H9 (cell line): ENCODE data around the gene HLA-DRB1. TPM values are rescaled to one million over a fixed set of nuclear protein-coding genes. Genes with fewer than 3 reads are reported as not detected.

ENCODE experiments used
- DNase-seq: peaks from one replicate; pipeline ENCODE4 v3.0.0-alpha.2; 2017
- H2AFZ ChIP-seq: one replicate; pipeline ENCODE4 v1.6.1; 2013; ENCODE audit warnings: mild to moderate bottlenecking, low read length, control low read depth, moderate library complexity
- H2AK5ac ChIP-seq: 2 replicates; pipeline ENCODE4 v1.6.1; 2013; ENCODE audit warnings: low read length, control low read depth, mixed read lengths; ENCODE audit not compliant: insufficient read length
- H2BK120ac ChIP-seq: one replicate; pipeline ENCODE4 v1.6.1; 2013; ENCODE audit warnings: low read depth, mild to moderate bottlenecking, low read length, control low read depth, inconsistent platforms; ENCODE audit not compliant: poor library complexity, severe bottlenecking
- H2BK12ac ChIP-seq: 2 replicates; pipeline ENCODE4 v1.6.1; 2013; ENCODE audit warnings: low read length, control low read depth, mixed read lengths, low read depth; ENCODE audit not compliant: insufficient read length
- H2BK15ac ChIP-seq: 2 replicates; pipeline ENCODE4 v1.6.1; 2013; ENCODE audit warnings: low read depth, low read length, control low read depth
- H2BK20ac ChIP-seq: one replicate; pipeline ENCODE4 v1.6.1; 2013; ENCODE audit warnings: low read depth, mild to moderate bottlenecking, low read length, control low read depth, inconsistent platforms; ENCODE audit not compliant: poor library complexity, severe bottlenecking
- H2BK5ac ChIP-seq: 2 replicates; pipeline ENCODE4 v1.6.1; 2013; ENCODE audit warnings: low read length, control low read depth, mixed read lengths; ENCODE audit not compliant: insufficient read length
- H3K14ac ChIP-seq: 2 replicates; pipeline ENCODE4 v1.6.1; 2013; ENCODE audit warnings: low read length, control low read depth; ENCODE audit not compliant: insufficient read depth
- H3K18ac ChIP-seq: 2 replicates; pipeline ENCODE4 v1.6.1; 2013; ENCODE audit warnings: low read depth, mild to moderate bottlenecking, mixed read lengths, low read length, control low read depth; ENCODE audit not compliant: insufficient read length
- H3K23ac ChIP-seq: 2 replicates; pipeline ENCODE4 v1.6.1; 2013; ENCODE audit warnings: low read length, control low read depth, mixed read lengths, low read depth; ENCODE audit not compliant: insufficient read length
- H3K23me2 ChIP-seq: 2 replicates; pipeline ENCODE4 v1.6.1; 2013; ENCODE audit warnings: low read depth, mild to moderate bottlenecking, mixed read lengths, low read length, control low read depth; ENCODE audit not compliant: insufficient read length, poor library complexity, severe bottlenecking
- H3K27ac ChIP-seq: 2 replicates; pipeline ENCODE4 v1.5.1; 2013; ENCODE audit warnings: low read length, control low read depth, mixed read lengths, low read depth; ENCODE audit not compliant: insufficient read length
- H3K27me3 ChIP-seq: 2 replicates; pipeline ENCODE4 v1.6.1; 2013; ENCODE audit warnings: low read length, control low read depth, inconsistent platforms; ENCODE audit not compliant: insufficient read depth
- H3K4ac ChIP-seq: 2 replicates; pipeline ENCODE4 v1.6.1; 2013; ENCODE audit warnings: low read depth, mild to moderate bottlenecking, control low read depth, inconsistent platforms, low read length, moderate library complexity
- H3K4me1 ChIP-seq: 2 replicates; pipeline ENCODE4 v1.6.1; 2013; ENCODE audit warnings: low read length, control low read depth, inconsistent platforms; ENCODE audit not compliant: insufficient read depth
- H3K4me2 ChIP-seq: 2 replicates; pipeline ENCODE4 v1.6.1; 2013; ENCODE audit warnings: low read length, control low read depth, mixed read lengths; ENCODE audit not compliant: insufficient read length, insufficient read depth
- H3K56ac ChIP-seq: 2 replicates; pipeline ENCODE4 v1.6.1; 2013; ENCODE audit warnings: low read depth, mild to moderate bottlenecking, mixed read lengths, low read length, control low read depth; ENCODE audit not compliant: insufficient read length
- H3K79me1 ChIP-seq: 2 replicates; pipeline ENCODE4 v1.6.1; 2013; ENCODE audit warnings: low read depth, mild to moderate bottlenecking, moderate library complexity, low read length, control low read depth, inconsistent platforms; ENCODE audit not compliant: insufficient read depth, poor library complexity, severe bottlenecking
- H3K79me2 ChIP-seq: 2 replicates; pipeline ENCODE4 v1.6.1; 2013; ENCODE audit warnings: low read length, control low read depth, inconsistent platforms; ENCODE audit not compliant: insufficient read depth
- H3K9ac ChIP-seq: 2 replicates; pipeline ENCODE4 v1.6.1; 2013; ENCODE audit warnings: low read length, control low read depth, mixed read lengths; ENCODE audit not compliant: insufficient read length; ENCODE audit errors: extremely low read depth
- H3K9me3 ChIP-seq: one replicate; pipeline ENCODE4 v1.6.1; 2013; ENCODE audit warnings: low read depth, low read length, inconsistent platforms; ENCODE audit not compliant: control insufficient read depth
- H3T11ph ChIP-seq: one replicate; pipeline ENCODE4 v1.6.1; 2013; ENCODE audit warnings: mild to moderate bottlenecking, low read length, control low read depth, inconsistent platforms
- H4K20me1 ChIP-seq: one replicate; pipeline ENCODE4 v1.6.1; 2013; ENCODE audit not compliant: control insufficient read depth, insufficient read length, insufficient read depth
- H4K5ac ChIP-seq: 2 replicates; pipeline ENCODE4 v1.6.1; 2013; ENCODE audit warnings: low read depth, mild to moderate bottlenecking, mixed read lengths, low read length, control low read depth; ENCODE audit not compliant: insufficient read length
- H4K8ac ChIP-seq: replicated peaks from 2 replicates; pipeline ENCODE4 v1.6.1; 2013; ENCODE audit warnings: low read length, control low read depth, mixed read lengths, low read depth; ENCODE audit not compliant: insufficient read length
- H4K91ac ChIP-seq: 2 replicates; pipeline ENCODE4 v1.6.1; 2013; ENCODE audit warnings: low read depth, mild to moderate bottlenecking, moderate library complexity, mixed read lengths, low read length, control low read depth; ENCODE audit not compliant: insufficient read length
- H3K27ac Mint-ChIP-seq, 3 experiments: 2 replicates in 2 of 3; 3 replicates in 1 of 3; pipeline ENCODE4 v1.8.0; 2020 to 2021; ENCODE audit warnings: mixed read lengths in 3 of 3, mild to moderate bottlenecking in 1 of 3, moderate library complexity in 1 of 3
- H3K27me3 Mint-ChIP-seq: 2 replicates; pipeline ENCODE4 v1.8.0; 2021; ENCODE audit warnings: low read depth, mild to moderate bottlenecking, moderate library complexity, mixed read lengths
- H3K36me3 Mint-ChIP-seq, 3 experiments: 2 replicates in 2 of 3; 3 replicates in 1 of 3; pipeline ENCODE4 v1.8.0; 2020 to 2021; ENCODE audit warnings: low read depth in 3 of 3, mixed read lengths in 3 of 3; ENCODE audit not compliant: insufficient read depth in 1 of 3
- H3K4me1 Mint-ChIP-seq, 2 experiments: 2 replicates each; pipeline ENCODE4 v1.8.0; 2020; ENCODE audit warnings: mixed read lengths in 2 of 2
- H3K4me3 Mint-ChIP-seq, 2 experiments: 2 replicates in 1 of 2; 3 replicates in 1 of 2; pipeline ENCODE4 v1.8.0; 2020 to 2021; ENCODE audit warnings: mild to moderate bottlenecking in 2 of 2, mixed read lengths in 2 of 2, moderate library complexity in 1 of 2
- H3K9me3 Mint-ChIP-seq, 2 experiments: 2 replicates in 1 of 2; 3 replicates in 1 of 2; pipeline ENCODE4 v1.8.0; 2020; ENCODE audit warnings: mild to moderate bottlenecking in 2 of 2, mixed read lengths in 2 of 2, moderate library complexity in 1 of 2
- CTCF ChIP-seq: fragments of 200-600 bp; sonication (generic); conservative IDR thresholded peaks from 3 replicates; pipeline ENCODE4 v1.8.0; 2021; ENCODE audit warnings: antibody characterized with exemption, mild to moderate bottlenecking
- WGBS: extraction: QIAGEN DNeasy Blood & Tissue Kit; methylation state at CpG from one replicate; pipeline ENCODE4 v1.1.7; 2013; ENCODE audit warnings: missing lambda C conversion rate, low lambda C conversion rate, mixed read lengths; ENCODE audit not compliant: insufficient read length; ENCODE audit errors: extremely low coverage; 5-methylcytosine and 5-hydroxymethylcytosine counted together
- total RNA-seq: library from RNA; stranded (reverse); gene quantifications from 2 replicates; pipeline ENCODE4 v1.2.1, GENCODE V29; 2021

HLA-DRB1 gene
- total RNA-seq, 1 experiment from 2014 or later, result 25.9 TPM

- no peak overlapping the region for H3K23ac ChIP-seq
- no peak overlapping the region for H4K5ac ChIP-seq
- no peak overlapping the region for H3K27ac Mint-ChIP-seq
- no peak overlapping the region for H3K4me3 Mint-ChIP-seq
- H3K27ac ChIP-seq, result no peak overlapping the region
- H3K79me1 ChIP-seq, result no peaks in the 10 kb centered on the region
- no peaks in the 10 kb centered on the region for H3K79me2 ChIP-seq
- no peak for DNase-seq
- no CpG with 5 or more reads among the region's 3 CpGs for WGBS
- H2BK15ac ChIP-seq, result no peak overlapping the region
- H3K4ac ChIP-seq, result no peak overlapping the region
- H3K18ac ChIP-seq, result no peak overlapping the region
- H3K27me3 Mint-ChIP-seq, result 0 out of 2 replicates have a peak, but pooled peaks cover 2% of the 10 kb centered on the region
- H2BK120ac ChIP-seq, result no peak overlapping the region
- H3K4me1 ChIP-seq, result no peaks in the 10 kb centered on the region
- no peak overlapping the region for H2AK5ac ChIP-seq
- 0 out of 4 replicates have a peak, but pooled peaks cover 0 to 4% of the 10 kb centered on the region in 2 experiments for H3K4me1 Mint-ChIP-seq
- H3K14ac ChIP-seq, result no peak overlapping the region
- H3K56ac ChIP-seq, result no peak overlapping the region
- no peaks in the 10 kb centered on the region for H3K23me2 ChIP-seq
- TF ChIP-seq CTCF, result no peak
- no peak overlapping the region for H2BK5ac ChIP-seq
- no peak overlapping the region for H4K8ac ChIP-seq
- H4K91ac ChIP-seq, result no peak overlapping the region
- no peak overlapping the region for H3T11ph ChIP-seq
- no peaks in the 10 kb centered on the region for H3K9me3 ChIP-seq
- H3K9me3 Mint-ChIP-seq, result peaks cover 14 to 22% of the 10 kb centered on the region in 2 experiments
- H2BK20ac ChIP-seq, result no peak overlapping the region
- H3K9ac ChIP-seq, result no peak overlapping the region
- H3K4me2 ChIP-seq, result no peak overlapping the region
- H4K20me1 ChIP-seq, result no peaks in the 10 kb centered on the region
- no peaks in the 10 kb centered on the region for H3K27me3 ChIP-seq
- H2AFZ ChIP-seq, result no peak overlapping the region
- H3K36me3 Mint-ChIP-seq, result peaks cover 0 to 12% (median 0%) of the 10 kb centered on the region in 3 experiments; a peak in 3 of 7 replicates
- H2BK12ac ChIP-seq, result no peak overlapping the region
Measured at GRCh38 chr6:32602383-32602782, 12.7 kb upstream of the HLA-DRB1 start.
